ENCODE results near the gene GBP7. TPM values are rescaled to one million over a fixed set of nuclear protein-coding genes. Genes with fewer than 3 reads are reported as not detected.

Gene GBP7
- polyA plus RNA-seq, 1 donor from 2014 or later: not detected

- no peaks in the 10 kb centered on the region for H3F3A ChIP-seq (ENCODE audit: insufficient read depth, low read length, poor library complexity, severe bottlenecking)
- no peaks in the 10 kb centered on the region for H3K9me2 ChIP-seq (ENCODE audit: insufficient read depth, low read length)
- no peak overlapping the region for H2AFZ ChIP-seq (ENCODE audit: low read depth, low read length)
- no peaks in the 10 kb centered on the region for H3K9me3 ChIP-seq (ENCODE audit: low read length)
- H3K79me2 ChIP-seq (replicated peaks; ENCODE audit: insufficient read depth, low read length): no peaks in the 10 kb centered on the region
- TF ChIP-seq POLR2AphosphoS5 (IDR thresholded peaks at IDR 0.05) (no peak), SMC3 (conservative IDR thresholded peaks at IDR 0.05; ENCODE audit: poor library complexity) (no peak), TAF1 (IDR thresholded peaks at IDR 0.05; ENCODE audit: low read depth) (no peak), RAD21 (conservative IDR thresholded peaks at IDR 0.05) (no peak)
- TF ChIP-seq, protein P1, sequence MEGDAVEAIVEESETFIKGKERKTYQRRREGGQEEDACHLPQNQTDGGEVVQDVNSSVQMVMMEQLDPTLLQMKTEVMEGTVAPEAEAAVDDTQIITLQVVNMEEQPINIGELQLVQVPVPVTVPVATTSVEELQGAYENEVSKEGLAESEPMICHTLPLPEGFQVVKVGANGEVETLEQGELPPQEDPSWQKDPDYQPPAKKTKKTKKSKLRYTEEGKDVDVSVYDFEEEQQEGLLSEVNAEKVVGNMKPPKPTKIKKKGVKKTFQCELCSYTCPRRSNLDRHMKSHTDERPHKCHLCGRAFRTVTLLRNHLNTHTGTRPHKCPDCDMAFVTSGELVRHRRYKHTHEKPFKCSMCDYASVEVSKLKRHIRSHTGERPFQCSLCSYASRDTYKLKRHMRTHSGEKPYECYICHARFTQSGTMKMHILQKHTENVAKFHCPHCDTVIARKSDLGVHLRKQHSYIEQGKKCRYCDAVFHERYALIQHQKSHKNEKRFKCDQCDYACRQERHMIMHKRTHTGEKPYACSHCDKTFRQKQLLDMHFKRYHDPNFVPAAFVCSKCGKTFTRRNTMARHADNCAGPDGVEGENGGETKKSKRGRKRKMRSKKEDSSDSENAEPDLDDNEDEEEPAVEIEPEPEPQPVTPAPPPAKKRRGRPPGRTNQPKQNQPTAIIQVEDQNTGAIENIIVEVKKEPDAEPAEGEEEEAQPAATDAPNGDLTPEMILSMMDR (IDR thresholded peaks at IDR 0.05; ENCODE audit: poor library complexity, severe bottlenecking): no peak
- TF ChIP-seq, protein P2, sequence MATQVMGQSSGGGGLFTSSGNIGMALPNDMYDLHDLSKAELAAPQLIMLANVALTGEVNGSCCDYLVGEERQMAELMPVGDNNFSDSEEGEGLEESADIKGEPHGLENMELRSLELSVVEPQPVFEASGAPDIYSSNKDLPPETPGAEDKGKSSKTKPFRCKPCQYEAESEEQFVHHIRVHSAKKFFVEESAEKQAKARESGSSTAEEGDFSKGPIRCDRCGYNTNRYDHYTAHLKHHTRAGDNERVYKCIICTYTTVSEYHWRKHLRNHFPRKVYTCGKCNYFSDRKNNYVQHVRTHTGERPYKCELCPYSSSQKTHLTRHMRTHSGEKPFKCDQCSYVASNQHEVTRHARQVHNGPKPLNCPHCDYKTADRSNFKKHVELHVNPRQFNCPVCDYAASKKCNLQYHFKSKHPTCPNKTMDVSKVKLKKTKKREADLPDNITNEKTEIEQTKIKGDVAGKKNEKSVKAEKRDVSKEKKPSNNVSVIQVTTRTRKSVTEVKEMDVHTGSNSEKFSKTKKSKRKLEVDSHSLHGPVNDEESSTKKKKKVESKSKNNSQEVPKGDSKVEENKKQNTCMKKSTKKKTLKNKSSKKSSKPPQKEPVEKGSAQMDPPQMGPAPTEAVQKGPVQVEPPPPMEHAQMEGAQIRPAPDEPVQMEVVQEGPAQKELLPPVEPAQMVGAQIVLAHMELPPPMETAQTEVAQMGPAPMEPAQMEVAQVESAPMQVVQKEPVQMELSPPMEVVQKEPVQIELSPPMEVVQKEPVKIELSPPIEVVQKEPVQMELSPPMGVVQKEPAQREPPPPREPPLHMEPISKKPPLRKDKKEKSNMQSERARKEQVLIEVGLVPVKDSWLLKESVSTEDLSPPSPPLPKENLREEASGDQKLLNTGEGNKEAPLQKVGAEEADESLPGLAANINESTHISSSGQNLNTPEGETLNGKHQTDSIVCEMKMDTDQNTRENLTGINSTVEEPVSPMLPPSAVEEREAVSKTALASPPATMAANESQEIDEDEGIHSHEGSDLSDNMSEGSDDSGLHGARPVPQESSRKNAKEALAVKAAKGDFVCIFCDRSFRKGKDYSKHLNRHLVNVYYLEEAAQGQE (IDR thresholded peaks at IDR 0.05; ENCODE audit: borderline replicate concordance): no peak
- no peaks in the 10 kb centered on the region for H3K36me3 ChIP-seq (ENCODE audit: insufficient read depth, low read length)
- no peak overlapping the region for H3K27ac ChIP-seq (ENCODE audit: low read length)
- no peak overlapping the region for H3K4me2 ChIP-seq (ENCODE audit: low read length)
- no peaks in the 10 kb centered on the region for H3K27me3 ChIP-seq (ENCODE audit: insufficient read depth, low read depth, low read length)
- H3K4me3 ChIP-seq (ENCODE audit: low read length): no peak overlapping the region
- H4K20me1 ChIP-seq (ENCODE audit: insufficient read depth): no peaks in the 10 kb centered on the region
- H3K9ac ChIP-seq (ENCODE audit: low read length): no peak overlapping the region
Observed at GRCh38 chr1:89171067-89171438, 4.8 kb downstream of the GBP7 start.

GRCh38 chr1:89170170-89171066, 5.4 kb downstream of the GBP7 start:
- no peak for TF ChIP-seq TAF1 (IDR thresholded peaks at IDR 0.05; ENCODE audit: low read depth)
- TF ChIP-seq EZH2 (IDR thresholded peaks at IDR 0.05; ENCODE audit: borderline replicate concordance, insufficient read depth, low read length, poor library complexity, severe bottlenecking): no peak
- TF ChIP-seq MXI1 (conservative IDR thresholded peaks at IDR 0.05; ENCODE audit: poor library complexity, severe bottlenecking): no peak
- TF ChIP-seq RAD21 (conservative IDR thresholded peaks at IDR 0.05): no peak
- no peak for TF ChIP-seq EP300 (conservative IDR thresholded peaks at IDR 0.05; ENCODE audit: poor library complexity, severe bottlenecking)
- TF ChIP-seq, protein P2 (IDR thresholded peaks at IDR 0.05; ENCODE audit: borderline replicate concordance): no peak
- TF ChIP-seq POLR2AphosphoS5 (IDR thresholded peaks at IDR 0.05): no peak
- no peak for TF ChIP-seq SMC3 (conservative IDR thresholded peaks at IDR 0.05; ENCODE audit: poor library complexity)
- TF ChIP-seq, protein P1 (IDR thresholded peaks at IDR 0.05; ENCODE audit: poor library complexity, severe bottlenecking): no peak
- H3K9me3 ChIP-seq (ENCODE audit: low read length): no peaks in the 10 kb centered on the region
- no peak overlapping the region for H3K4me2 ChIP-seq (ENCODE audit: low read length)
- H3K4me3 ChIP-seq (ENCODE audit: low read length): no peak overlapping the region
- no peaks in the 10 kb centered on the region for H3K27me3 ChIP-seq (ENCODE audit: insufficient read depth, low read depth, low read length)
- H4K20me1 ChIP-seq (ENCODE audit: insufficient read depth): no peaks in the 10 kb centered on the region
- H3K79me2 ChIP-seq (replicated peaks; ENCODE audit: insufficient read depth, low read length): no peaks in the 10 kb centered on the region
- no peak overlapping the region for H3K27ac ChIP-seq (ENCODE audit: low read length)
- no peaks in the 10 kb centered on the region for H3F3A ChIP-seq (ENCODE audit: insufficient read depth, low read length, poor library complexity, severe bottlenecking)
- no peaks in the 10 kb centered on the region for H3K9me2 ChIP-seq (ENCODE audit: insufficient read depth, low read length)
- no peak overlapping the region for H2AFZ ChIP-seq (ENCODE audit: low read depth, low read length)
- H3K9ac ChIP-seq (ENCODE audit: low read length): no peak overlapping the region
- no peaks in the 10 kb centered on the region for H3K36me3 ChIP-seq (ENCODE audit: insufficient read depth, low read length)

Measured in neural cell (in vitro differentiated cells).